ENCODE measurements around the gene ZNF862.

The ZNF862 gene

GRCh38 chr7:149869867-149870266 is 31.7 kb downstream of the ZNF862 start:
- no peak for ATAC-seq
- TF ChIP-seq OSR1 (CRISPR knock-in tag; IDR thresholded peaks at IDR 0.05) (no peak), ARNTL (CRISPR knock-in tag; IDR thresholded peaks at IDR 0.05; ENCODE audit: borderline replicate concordance, low read depth) (no peak), CSRNP3 (CRISPR knock-in tag; IDR thresholded peaks at IDR 0.05) (no peak), ISL1 (CRISPR knock-in tag; IDR thresholded peaks at IDR 0.05) (no peak), ZNF565 (CRISPR knock-in tag; conservative IDR thresholded peaks at IDR 0.05; ENCODE audit: low read depth) (no peak), ZNF8 (CRISPR knock-in tag; IDR thresholded peaks at IDR 0.05) (no peak), ESRRG (CRISPR knock-in tag; IDR thresholded peaks at IDR 0.05) (no peak)

GRCh38 chr7:149870274-149870673 is 32.1 kb downstream of the ZNF862 start:
- TF ChIP-seq ISL1 (CRISPR knock-in tag; IDR thresholded peaks at IDR 0.05) (no peak), ZNF70 (CRISPR knock-in tag; IDR thresholded peaks at IDR 0.05) (no peak), ZFP3 (CRISPR knock-in tag; IDR thresholded peaks at IDR 0.05) (no peak), ARNTL (CRISPR knock-in tag; IDR thresholded peaks at IDR 0.05; ENCODE audit: borderline replicate concordance, low read depth) (no peak), PATZ1 (CRISPR knock-in tag; IDR thresholded peaks at IDR 0.05; ENCODE audit: borderline replicate concordance) (no peak), ZNF565 (CRISPR knock-in tag; conservative IDR thresholded peaks at IDR 0.05; ENCODE audit: low read depth) (no peak), OSR1 (CRISPR knock-in tag; IDR thresholded peaks at IDR 0.05) (no peak), CREB5 (CRISPR knock-in tag; IDR thresholded peaks at IDR 0.05; ENCODE audit: low read depth) (no peak), ESRRG (CRISPR knock-in tag; IDR thresholded peaks at IDR 0.05) (no peak), SNAI2 (CRISPR knock-in tag; IDR thresholded peaks at IDR 0.05) (no peak), TSHZ2 (CRISPR knock-in tag; IDR thresholded peaks at IDR 0.05) (no peak), ZNF8 (CRISPR knock-in tag; IDR thresholded peaks at IDR 0.05) (no peak), GLIS3 (CRISPR knock-in tag; IDR thresholded peaks at IDR 0.05) (no peak), POU6F1 (CRISPR knock-in tag; IDR thresholded peaks at IDR 0.05; ENCODE audit: borderline replicate concordance, low read depth) (no peak), PPARA (CRISPR knock-in tag; IDR thresholded peaks at IDR 0.05; ENCODE audit: borderline replicate concordance) (no peak), ZFP30 (CRISPR knock-in tag; IDR thresholded peaks at IDR 0.05) (no peak), CSRNP3 (CRISPR knock-in tag; IDR thresholded peaks at IDR 0.05) (no peak)
- ATAC-seq: no peak

- ATAC-seq: no peak
- no peak for TF ChIP-seq OSR1 (CRISPR knock-in tag; IDR thresholded peaks at IDR 0.05)
- no peak for TF ChIP-seq ZNF70 (CRISPR knock-in tag; IDR thresholded peaks at IDR 0.05)
Measured at GRCh38 chr7:149870701-149871483, 32.7 kb downstream of the ZNF862 start.

Data from SK-N-SH treated with all-trans-retinoic acid at 6 μM for 48 hours (cell line).